Measurements from ENCODE around the gene DDN.

The DDN gene

DNA sequence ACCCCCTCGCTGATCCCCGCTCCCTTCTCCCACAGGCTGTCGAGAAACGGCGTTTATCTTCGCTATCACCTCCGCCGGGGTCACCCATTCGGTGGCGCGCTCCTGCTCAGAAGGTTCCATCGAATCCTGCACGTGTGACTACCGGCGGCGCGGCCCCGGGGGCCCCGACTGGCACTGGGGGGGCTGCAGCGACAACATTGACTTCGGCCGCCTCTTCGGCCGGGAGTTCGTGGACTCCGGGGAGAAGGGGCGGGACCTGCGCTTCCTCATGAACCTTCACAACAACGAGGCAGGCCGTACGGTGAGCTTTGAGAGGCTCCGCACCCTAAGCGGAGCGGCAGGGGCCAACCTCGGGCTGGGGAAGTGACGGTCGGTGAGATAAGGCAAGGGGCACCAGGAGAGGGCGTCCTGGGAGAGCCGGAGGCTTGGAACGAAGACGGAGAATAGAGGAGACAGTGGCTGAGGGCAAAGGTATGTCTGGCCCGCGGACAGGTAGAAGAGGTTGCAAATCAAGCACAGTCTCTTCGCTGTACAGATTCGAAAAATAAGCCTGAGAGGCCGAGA, 18.7 kb downstream of the DDN start:
- DNase-seq, result peak; percentile 65

DNA sequence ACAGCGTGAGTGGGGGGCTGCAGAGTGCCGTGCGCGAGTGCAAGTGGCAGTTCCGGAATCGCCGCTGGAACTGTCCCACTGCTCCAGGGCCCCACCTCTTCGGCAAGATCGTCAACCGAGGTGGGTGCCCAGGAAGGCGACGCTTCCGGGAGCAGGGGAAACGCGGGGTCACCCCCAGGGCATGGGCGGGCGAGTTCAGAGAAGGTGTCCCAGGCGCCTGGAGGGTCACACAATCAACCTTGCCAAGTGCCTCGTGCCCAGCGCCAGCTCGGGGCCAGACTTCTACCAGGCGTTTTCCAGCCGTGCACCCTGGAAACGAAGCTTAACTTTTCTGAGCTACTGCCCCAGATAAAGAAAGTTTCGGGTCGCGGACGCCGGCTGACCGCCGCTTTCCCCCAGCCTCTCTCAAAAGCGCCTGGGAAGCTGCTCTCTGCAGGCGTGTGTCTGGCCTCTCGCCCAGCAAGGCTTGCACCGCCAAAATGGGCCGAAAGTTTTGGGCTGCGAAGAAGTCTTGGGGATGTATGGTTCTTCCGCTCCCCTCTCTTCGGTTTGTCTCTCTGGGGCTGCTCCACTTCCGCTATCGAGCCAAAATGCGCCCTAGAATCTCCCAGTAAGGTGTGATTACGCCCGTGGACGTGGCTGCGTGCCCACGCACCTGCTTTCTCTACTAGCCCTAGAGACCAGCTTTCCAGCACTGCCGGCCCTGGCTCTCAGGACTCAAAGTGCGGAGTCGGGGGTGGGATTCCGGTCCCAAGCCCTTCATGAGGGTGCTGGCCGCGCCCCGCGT, 19.4 kb downstream of the DDN start:
- DNase-seq, result peak; percentile 37

DNA sequence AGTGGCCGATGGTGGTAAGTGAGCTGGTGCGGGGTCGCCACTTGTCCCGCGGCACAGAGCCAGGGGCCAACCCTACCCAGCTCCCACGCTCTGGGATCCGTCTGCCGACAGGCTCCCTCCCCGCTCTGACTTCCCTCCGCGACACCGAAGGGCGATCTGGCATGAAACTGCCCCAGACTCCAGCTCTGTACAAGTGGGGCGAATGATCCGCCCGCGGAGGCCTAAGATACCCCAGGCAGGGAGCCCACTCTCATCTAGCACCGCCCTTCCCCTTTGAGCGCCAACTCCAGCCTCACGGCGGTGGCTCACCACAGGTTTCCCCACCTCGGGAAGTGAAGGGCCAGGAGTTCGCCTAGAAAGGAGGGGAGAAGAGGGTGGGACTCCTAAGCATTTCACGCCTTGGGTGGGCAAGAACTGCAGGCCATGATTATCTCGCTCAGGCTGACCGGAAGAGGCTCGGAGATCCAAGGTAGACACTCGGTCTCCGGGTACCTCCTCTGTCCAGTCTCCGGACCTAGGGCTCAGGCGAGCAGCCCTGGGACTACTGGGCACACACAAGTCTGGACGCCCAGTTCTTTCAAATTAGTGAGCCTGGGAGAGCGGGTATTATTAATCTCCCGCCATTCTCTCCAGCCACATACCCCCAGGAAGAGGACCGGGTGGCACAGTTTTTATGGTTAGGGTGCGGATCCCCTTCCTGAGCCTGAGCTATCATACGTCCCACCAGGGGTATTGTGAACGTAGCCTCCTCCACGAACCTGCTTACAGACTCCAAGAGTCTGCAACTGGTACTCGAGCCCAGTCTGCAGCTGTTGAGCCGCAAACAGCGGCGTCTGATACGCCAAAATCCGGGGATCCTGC, 20.2 kb downstream of the DDN start:
- no peak for DNase-seq

DNA sequence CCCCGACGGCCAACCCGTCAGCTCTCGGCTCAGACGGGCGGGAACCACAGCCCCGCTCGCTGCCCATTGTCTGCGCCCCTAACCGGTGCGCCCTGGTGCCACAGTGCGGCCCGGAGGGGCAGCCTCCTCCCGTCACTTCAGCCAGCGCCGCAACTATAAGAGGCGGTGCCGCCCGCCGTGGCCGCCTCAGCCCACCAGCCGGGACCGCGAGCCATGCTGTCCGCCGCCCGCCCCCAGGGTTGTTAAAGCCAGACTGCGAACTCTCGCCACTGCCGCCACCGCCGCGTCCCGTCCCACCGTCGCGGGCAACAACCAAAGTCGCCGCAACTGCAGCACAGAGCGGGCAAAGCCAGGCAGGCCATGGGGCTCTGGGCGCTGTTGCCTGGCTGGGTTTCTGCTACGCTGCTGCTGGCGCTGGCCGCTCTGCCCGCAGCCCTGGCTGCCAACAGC, 20.9 kb downstream of the DDN start, which contains the start of gene WNT1:
WNT1 (plus strand) TSS at position 32 of the 450 bp plus-strand sequence; CDS start at position 361, 329 bp downstream.
- no peak for DNase-seq

DNA sequence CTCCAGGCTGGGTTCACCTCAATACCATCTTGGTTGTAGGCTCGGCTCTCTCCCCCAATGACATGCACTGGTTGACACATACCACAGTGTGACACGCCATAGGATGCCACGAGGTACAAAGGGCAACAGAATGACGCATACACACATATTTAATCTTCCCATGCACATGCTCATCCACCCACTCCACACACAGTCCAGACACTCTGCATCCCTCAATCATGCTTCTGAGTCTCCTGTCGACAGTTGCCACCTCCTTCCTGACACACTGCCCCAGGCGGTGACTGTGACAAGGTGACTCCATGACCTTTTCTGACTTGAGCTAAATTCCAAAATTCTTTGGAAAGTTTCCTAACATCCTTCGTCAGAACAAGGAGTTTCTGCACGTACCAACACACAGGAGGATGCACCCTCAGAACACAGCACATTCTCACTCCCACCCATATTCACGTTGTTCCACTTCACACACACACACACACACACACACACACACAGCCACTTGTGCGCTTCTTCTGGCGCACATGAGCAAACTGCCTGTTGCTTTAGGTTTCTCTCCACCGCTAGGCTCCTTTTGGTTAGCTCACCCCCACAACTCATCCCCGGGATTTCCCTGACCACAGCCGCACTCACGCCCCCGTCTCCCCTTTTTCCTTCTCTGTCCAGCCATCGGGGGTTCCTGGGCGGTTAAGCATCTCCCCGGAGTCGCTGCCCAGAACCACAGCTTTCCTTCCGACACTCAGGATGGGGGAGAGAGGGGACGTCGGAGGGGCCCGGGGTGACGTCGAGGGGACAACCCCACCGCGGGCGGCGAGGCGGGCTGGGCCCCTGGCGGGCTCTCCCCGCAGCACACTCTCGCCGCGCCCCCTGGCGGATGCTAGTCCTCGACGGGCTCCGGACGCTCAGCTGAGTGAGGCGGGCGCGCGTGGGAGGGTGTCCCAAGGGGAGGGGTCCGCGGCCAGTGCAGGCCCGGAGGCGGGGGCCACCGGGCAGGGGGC, 21.6 kb downstream of the DDN start:
- DNase-seq, result peak; percentile 80

DNA sequence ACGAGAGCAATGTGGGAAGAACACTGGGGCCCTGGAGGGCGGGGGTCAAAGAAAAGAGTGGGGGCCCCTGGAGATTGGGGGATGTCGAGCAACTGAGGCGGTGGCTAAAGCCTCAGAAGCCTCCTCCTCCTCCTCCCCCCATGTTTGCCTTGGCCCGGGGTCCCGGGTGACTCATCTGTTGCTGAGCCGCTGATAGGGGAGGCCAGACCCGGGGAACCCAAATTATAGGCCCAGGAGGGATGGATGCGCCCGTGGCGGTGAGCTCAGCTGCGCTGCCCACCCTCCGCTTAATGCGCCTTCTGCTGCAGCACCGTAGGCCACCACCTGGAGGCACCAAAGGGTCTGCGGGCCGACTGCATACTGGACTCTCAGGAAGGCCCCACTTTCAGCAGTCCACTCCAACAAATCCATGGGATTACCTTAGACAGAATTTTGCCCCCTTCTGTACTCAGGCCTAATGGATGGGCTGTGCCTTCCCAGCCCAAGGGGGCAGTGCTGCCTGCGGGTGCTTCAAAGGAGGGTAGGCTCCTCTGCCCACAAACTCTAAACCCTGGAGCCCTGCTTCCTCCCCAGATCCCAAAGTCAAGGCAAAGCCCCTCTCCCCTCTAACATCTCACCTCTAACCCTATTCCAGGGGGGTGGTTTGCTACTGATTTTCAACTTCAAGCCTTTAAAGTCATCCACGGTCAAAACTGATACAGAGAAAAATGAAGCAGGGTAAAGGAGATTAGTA, 25.1 kb downstream of the DDN start:
- peak; percentile 61 for DNase-seq

DNA sequence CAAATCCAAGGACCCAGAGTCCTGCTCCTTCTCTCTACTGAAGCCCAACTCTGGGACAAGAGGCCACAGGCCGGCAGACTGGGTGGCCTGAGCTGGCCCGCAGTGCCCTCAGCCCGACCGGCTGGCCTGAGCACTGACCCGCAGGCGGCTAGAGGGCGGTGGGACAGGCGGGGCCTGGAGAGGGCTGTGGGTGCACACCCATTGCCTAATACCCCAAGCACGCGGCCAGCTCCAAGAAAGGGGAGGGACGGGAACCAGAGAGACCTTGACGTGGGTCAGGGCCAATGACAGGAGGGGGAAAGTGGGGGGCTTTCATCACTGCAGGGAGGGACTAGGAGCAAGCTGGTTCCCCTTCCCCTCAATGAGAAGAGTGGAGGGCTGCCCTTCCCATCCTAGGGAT, 25.6 kb downstream of the DDN start:
- DNase-seq, result no peak

DNA sequence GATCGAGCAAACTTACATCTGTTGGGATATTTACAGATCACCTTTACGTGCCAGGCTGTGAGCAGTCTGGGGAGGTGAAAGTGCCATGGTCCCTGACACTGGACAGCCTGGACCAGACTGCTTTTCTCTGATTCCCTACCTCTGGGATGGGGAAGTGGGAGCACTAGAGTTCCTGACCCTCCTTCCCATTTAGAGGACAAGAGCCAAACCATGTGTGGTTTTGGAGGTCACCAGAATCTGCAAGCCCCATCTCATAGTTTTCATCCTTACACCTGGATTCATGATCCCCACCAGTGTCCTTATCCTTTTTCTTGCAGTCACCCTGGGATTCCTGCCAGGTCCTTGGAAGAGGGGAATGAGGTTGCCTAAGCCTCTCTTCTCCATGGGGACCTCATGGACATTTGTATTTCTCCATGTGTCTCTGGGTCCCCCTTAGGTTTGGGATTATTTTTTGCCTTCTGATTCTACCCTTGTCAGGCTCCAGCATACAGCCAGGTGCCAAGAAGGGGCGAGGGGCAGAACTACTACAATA, 26.2 kb downstream of the DDN start:
- no peak for DNase-seq

DNA sequence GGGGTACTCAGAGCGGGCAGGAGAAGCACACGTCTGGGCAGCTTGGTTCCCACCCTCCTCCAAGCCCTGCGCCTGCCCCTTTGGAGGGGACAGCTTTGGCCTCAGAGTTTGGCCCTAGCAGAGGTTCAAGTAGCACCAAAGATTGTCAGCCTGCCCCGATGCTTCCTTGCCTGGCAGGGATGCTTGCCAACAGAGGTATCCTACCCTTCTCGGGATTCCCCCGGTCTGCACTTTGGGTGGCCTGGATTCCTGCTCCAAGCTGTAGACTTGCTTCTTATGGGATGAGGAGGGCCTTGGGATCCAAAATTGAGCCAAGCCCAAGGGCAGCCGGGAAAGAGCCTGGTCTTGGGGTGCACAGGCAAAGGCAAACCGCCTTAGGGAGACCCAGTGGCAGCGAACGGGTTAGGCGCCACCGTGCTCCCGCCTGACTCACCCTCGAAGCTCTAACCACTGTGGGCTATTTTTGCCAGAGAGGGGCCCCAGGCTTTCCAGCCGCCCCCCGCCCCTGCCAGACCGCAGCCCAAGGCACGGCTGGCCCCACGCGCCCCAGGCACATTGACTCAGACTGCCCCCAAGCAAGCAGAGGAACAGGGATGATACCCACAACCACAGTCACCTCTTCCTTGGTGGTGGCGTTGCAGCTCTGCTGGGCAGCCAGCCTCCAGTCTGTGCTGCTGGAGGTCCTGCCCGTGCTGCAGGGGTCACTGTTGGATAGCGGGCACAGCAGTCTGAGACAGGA, 26.8 kb downstream of the DDN start:
- DNase-seq, result peak; percentile 48

DNA sequence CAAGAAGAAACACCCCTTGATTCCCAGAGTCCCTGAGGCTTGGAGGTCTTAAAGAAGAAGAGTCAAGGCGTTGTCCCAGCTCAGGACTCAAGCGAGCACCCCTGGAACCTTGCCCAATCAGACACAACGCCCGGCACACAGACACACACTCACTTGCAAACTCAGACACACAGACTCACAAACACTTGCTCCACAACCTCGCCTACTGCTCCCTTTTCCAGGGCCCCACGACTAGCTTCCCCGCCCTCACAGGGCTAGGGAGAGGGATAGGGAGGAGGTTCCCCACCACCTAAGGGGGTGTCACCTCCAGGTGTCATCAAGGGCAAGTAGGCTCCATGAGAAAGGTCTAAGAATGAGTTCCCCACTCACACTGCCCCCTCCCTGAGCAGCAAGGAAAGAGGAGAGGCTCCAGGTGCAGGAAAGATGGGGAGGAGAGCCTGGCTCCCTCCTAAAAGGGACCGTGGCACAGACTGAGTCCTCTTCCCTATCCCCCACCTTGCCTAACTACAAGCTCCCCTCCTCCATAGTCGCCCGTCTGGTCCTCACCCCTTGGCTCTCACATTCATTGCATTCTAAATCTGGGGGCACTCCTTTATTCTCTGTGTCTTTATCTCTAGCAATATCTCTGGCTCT, 28.4 kb downstream of the DDN start:
- no peak for DNase-seq

DNA sequence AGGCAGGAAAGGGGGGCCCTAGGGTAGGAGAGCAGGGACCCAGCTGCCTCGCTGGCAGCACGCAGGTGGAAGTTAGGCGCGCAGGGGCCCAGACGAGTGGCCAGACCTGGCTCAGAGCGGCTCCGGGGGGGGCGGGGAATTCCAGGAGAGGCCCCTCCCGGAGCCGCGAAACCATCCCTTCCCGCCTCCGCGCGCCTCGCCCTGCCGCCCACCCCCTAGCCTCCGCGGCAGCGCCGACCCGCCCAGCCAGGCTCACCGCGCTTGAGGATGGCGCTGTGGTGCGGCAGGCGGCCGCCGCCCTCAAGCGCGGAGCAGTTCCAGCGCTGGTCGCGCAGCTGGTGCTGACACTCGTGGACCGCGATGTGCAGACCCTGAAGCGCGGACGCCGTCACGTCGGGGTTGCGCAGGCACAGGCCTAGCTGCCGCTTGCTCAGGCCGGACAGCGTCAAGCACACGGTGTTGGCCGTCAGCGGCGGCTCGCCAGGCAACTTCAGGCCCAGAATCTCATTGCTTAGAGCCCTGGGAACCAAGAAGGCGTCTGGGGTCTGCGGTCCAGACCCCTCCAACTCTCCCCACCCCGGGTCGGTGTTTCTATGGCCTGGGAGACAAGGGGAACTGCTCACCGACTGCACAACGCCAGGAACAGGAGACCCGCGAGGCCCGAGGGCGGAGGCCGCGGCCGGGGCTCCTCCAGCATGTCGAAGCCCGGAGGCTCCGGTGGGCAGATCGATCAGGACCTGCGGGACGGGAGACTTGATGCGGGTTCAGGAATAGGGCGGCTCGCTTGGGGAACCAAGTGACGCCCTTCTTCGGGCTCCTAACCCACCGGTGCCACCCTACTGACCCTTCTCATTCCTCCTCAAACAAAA, 29.1 kb downstream of the DDN start:
- peak; percentile 37 for DNase-seq

DNA sequence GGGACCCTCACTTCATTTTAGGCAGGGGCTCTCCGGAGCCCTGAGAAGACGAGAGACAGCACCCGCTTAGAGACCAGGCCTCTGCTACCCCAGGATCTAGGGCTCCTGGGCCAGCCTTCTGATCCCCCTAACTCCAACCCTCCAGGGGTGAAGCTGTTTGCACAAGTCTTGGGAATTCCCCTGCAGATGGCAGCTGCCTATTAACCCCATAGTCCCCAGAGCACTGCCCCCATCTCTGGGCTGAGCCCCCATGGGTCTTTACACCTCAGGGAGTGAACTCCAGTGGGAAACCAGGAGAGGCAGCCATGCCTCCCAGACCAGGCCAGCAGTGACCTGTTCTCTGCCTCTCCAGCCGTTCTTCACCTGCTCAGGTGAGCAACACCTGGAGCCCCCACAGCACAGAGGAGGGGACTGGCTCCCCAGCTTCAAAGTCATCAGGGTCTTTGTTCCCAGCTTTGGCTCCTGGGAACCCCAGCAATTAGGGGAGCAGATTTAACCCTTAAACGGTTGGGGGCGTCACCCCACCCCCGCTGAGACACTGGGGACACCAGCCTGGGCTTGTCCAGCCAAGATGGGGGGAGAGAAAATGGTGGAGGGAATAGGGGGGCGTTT, 29.9 kb downstream of the DDN start:
- no peak for DNase-seq

DNA sequence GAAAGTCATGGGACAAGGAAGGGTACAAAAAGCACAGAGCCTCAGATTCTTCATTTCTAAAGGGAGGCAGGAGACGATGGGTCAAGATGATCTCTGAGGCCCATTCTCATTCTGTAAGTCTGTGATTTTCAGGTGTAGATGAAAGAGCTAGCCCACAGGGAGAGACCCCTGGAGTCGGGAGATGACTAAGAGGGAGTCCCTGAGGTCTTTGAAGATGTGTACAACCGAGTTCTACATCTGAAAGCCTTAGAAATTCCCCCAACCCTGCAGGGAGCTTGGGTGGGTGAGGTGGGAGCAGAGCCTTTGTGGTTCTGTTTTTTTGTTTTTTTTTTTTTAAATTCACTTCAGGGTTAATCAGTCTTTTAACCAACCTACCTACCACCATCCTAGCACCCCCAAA, 30.7 kb downstream of the DDN start:
- DNase-seq, result no peak

DNA sequence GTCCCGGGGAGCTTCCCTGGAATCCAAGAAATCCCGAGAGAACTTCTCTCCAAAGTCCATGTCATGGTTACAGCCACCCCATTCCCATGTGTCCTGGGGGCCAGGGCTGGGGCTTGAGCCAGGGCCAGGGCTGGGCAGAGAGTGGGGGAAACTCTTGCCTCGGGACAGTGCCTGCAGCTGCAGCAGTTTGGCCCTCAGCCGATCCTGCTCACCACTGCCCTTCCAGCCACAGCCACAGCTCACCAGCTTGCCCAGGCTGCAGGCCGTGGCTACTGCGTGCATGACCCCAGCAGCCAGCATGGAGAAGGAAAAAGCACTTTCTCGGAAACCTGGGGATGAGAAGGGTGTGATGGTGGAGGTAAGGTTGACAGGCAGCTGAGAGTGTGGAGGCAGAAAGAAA, 31.2 kb downstream of the DDN start:
- DNase-seq, result no peak

DNA sequence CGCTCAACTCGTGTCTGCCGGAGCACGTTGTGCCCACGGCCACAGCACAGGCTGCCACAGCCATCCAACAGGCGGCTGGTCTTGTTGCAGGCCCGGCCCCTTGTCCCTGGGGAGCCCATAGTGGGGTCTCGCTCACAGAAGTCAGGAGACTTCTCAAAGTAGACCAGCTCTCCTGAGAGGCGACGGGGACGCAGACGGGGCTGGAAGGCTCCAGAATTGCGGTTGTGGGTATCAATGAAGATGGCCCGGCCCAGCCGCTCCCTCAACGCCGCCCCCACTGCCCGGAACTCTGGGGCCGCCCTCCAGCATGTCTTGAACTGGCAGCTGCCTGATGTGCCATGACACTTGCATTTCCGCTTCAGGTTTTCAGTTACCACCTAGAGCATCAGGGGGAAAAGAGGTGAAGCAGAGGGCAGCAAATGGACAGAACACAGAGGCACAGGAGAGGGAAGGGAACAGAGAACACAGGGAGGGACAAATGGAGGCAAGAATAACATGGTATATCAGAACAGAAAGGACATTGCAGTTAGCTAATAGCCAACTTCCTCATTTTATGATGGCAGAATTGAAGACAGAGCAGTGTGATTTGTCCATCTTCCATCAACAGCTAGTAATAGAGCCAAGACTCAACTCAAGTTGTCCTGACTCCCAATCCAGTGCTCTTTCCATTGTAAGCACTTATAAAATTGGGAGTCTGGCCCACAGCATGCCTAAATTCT, 32.8 kb downstream of the DDN start:
- no peak for DNase-seq

DNA sequence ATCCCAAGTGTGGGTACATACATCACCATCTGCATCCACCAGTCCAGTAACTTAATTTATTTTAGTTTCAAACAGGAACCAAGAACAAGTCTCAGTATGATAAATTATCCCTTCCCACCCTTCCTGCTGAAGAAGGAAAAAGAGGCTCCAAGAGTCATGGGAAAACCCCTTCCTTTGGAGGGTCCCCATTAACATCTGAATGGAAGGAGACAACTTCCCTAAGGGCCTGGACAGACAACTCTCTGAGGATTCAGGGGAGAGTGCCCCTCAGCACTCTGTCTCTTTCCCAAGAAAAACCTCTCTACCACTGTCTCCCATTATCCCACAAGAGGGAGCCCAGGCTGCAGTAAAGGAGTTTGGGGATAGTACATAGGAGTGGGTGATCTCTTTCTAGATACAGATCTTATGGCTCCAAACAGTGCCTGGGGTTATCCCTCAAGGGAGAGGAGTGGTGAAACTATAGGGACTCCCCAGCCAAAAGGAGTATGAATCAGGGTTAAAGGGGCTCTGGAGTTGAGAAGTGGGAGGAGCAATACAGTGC, 33.8 kb downstream of the DDN start:
- DNase-seq, result no peak

DNA sequence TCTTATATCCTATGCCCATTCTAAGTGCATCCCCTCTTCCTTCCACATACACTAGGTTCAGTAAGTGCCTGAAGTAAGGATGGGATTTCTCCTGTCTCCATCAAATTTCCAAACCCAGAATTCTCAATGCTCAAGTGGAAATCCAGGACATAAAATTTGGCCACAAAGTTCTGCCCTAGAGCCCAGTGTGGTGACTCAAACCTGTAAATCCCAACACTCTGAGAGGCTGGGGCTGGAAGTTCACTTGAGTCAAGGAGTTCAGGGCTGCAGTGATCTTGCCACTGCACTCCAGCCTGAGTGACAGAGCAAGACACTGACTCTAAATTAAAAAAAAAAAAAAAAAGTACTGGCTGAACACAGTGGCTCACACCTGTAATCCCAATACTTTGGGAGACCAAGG, 37.4 kb downstream of the DDN start:
- DNase-seq, result no peak

DNA sequence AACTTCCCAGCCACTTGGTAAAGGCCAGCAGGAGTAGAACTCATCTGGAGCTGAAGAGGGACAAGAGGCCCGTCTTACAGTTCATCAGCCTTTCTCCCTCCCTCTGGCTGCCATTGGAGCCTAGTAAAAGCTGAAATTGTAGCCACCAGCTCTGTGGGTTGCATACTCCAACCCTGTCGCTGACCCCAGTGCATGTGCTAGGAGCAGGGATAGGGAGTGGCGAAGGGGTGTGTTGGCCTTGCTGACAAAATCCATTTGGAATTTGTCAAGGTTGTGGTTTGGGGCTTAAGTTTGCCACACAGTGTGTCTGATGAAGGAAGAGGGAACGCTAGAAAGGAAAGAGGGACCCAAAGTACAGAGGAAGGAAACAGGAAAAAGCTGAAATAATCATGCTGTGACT, 37.8 kb downstream of the DDN start:
- DNase-seq, result no peak

Measured in hematopoietic multipotent progenitor cell treated with erythropoietin and hydrocortisone succinate and interleukin-3 and kit ligand, for 6 days (in vitro differentiated cells).